ENCODE data around the gene SPAAR.

The SPAAR gene

DNA sequence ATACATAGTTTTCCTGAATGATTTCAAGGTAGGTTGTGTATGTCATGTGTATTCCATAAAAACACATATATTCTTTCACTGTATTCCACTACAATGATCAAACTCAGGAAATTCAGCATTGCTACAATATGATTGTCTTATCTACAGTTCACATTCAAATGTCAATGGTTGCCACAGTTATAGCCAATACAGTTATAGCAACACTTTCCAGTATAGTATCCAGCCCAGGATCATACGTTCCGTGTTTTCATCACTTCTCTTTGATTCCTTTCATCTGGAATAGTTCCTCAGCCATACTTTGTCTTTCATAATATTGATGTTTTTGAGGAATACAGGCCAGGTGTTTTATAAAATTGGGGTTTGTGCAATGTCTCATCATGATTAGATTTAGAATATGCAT lies 39.2 kb downstream of the SPAAR start:
- Histone ChIP-seq H3K36me3 (ENCODE audit: insufficient read depth, low read length) (no peaks in the 10 kb centered on the region), H3K4me3 (ENCODE audit: low read depth, low read length) (no peak overlapping the region), H3K4me1 (ENCODE audit: control insufficient read depth, insufficient read depth, low read length, unreplicated experiment) (peaks cover 15% of the 10 kb centered on the region), H3K27ac (ENCODE audit: low read depth, low read length) (no peak overlapping the region), H3K79me2 (ENCODE audit: control insufficient read depth, insufficient read depth, low read length, unreplicated experiment) (no peaks in the 10 kb centered on the region), H3K27me3 (ENCODE audit: insufficient read depth, low read length) (no peaks in the 10 kb centered on the region), H2AFZ (ENCODE audit: low read length, unreplicated experiment) (no peak overlapping the region)

DNA sequence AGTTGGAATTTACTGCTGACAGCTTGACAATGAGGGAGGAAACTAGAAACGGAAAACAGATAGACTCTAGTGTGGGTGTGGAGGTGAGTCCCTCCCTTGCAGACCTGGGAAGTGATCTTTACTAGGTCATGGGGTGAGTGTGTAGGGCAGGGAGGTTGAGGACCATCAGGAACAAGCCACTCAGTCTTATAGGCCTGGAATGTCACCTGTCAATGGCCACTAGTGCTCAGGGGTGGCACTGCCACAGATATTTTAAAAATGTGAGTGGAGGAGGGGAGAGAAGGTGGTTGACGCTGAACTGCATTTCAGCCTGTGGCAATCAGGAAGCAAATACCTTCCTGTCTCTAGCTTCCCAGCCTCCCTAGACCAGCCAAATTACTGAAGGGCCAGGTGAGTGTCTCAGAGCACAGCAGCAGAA lies 39.6 kb downstream of the SPAAR start:
- Histone ChIP-seq H3K36me3 (ENCODE audit: insufficient read depth, low read length) (no peaks in the 10 kb centered on the region), H3K4me1 (ENCODE audit: control insufficient read depth, insufficient read depth, low read length, unreplicated experiment) (peaks cover 18% of the 10 kb centered on the region), H3K79me2 (ENCODE audit: control insufficient read depth, insufficient read depth, low read length, unreplicated experiment) (no peaks in the 10 kb centered on the region), H3K27ac (ENCODE audit: low read depth, low read length) (no peak overlapping the region), H2AFZ (ENCODE audit: low read length, unreplicated experiment) (no peak overlapping the region), H3K4me3 (ENCODE audit: low read depth, low read length) (no peak overlapping the region), H3K27me3 (ENCODE audit: insufficient read depth, low read length) (no peaks in the 10 kb centered on the region)

DNA sequence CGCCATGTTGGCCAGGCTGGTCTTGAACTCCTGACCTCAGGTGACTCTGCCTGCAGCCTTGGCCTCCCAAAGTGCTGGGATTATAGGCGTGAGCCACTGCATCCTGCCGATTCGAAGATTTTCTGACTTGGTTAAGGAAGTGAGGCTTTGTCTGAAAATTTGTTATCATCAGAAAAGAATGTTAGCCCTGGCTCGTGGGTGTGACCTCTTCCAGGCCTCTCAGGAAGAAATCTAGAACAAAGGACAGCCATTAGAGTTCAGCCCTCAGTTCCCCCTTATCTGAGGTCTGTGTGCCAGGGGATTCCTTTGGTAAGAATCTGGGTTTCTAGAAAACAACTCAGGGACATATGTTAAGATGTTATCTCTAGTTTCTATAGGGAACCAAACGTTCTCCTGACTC lies 42.4 kb downstream of the SPAAR start:
- Histone ChIP-seq H3K4me1 (ENCODE audit: control insufficient read depth, insufficient read depth, low read length, unreplicated experiment) (peaks cover 15% of the 10 kb centered on the region), H3K79me2 (ENCODE audit: control insufficient read depth, insufficient read depth, low read length, unreplicated experiment) (no peaks in the 10 kb centered on the region), H2AFZ (ENCODE audit: low read length, unreplicated experiment) (peak overlapping the region; percentile 11), H3K36me3 (ENCODE audit: insufficient read depth, low read length) (no peaks in the 10 kb centered on the region), H3K27me3 (ENCODE audit: insufficient read depth, low read length) (no peaks in the 10 kb centered on the region), H3K4me3 (ENCODE audit: low read depth, low read length) (no peak overlapping the region), H3K27ac (ENCODE audit: low read depth, low read length) (peak overlapping the region; percentile 54)

DNA sequence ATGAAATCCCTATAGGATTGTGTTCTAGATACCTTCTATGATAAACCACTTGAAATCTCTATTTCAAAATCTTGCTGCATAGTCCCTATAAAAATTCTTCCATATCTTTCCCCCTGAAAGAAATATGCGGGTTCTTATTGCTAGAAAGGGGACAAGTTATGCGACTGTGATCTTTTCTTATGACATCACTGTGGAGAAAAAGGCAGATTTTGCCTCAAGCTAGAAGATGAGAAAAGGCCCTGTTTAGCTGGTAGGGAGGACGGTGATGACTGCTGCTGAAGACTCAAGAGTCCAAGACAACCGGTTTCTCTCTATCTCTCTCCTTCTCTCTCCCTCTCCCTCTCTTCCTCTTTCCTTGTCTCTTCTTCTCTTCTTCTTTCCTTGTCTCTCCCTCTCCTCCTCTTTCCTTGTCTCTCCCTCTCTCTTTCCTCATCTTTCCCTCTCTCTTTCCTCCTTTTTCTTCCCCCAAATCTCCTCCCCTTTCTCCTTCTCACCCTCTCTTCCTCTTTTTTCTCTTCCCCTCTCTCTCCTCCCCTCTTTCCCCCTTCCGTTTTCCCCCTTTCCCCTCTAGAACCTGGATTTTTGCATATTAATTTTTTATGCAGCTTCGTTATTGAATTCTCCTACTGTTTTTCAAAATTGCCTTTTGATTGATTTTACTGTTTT lies 43.4 kb downstream of the SPAAR start:
- Histone ChIP-seq H2AFZ (ENCODE audit: low read length, unreplicated experiment) (peak overlapping the region; percentile 11), H3K27me3 (ENCODE audit: insufficient read depth, low read length) (no peaks in the 10 kb centered on the region), H3K79me2 (ENCODE audit: control insufficient read depth, insufficient read depth, low read length, unreplicated experiment) (no peaks in the 10 kb centered on the region), H3K27ac (ENCODE audit: low read depth, low read length) (no peak overlapping the region; the same call in 1 of the 2 replicates), H3K36me3 (ENCODE audit: insufficient read depth, low read length) (no peaks in the 10 kb centered on the region), H3K4me3 (ENCODE audit: low read depth, low read length) (no peak overlapping the region), H3K4me1 (ENCODE audit: control insufficient read depth, insufficient read depth, low read length, unreplicated experiment) (peaks cover 15% of the 10 kb centered on the region)

DNA sequence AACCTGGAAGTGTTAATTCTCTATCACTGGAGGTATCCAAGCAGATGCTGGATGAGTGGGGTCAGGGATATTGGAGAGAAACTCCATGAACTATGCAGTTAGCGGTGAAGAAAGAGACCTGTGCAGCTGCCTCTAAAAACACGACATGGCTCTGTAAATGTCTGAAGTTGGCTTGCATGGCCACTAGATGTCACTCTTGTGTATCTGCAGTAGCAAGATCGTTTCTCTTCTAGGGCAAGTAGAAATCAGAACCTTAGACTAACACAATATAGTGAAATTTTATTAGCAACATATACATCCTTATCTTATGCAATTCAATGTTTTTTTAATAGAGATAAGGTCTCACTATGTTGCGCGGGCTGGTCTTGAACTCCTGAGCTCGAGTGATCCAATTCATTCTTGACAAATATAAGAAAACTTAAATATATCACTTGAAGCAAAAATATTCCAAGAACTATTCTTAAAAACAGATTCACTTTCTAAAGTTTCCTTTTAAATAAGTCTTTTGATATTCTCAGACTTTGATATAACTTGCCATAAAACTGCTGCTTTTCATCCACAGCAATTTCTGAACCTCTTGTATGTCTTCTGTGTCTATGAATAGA lies 45.8 kb downstream of the SPAAR start:
- Histone ChIP-seq H3K4me3 (ENCODE audit: low read depth, low read length) (peak overlapping the region; percentile 42; the same call in 1 of the 2 replicates), H3K79me2 (ENCODE audit: control insufficient read depth, insufficient read depth, low read length, unreplicated experiment) (no peaks in the 10 kb centered on the region), H3K27me3 (ENCODE audit: insufficient read depth, low read length) (no peaks in the 10 kb centered on the region), H3K4me1 (ENCODE audit: control insufficient read depth, insufficient read depth, low read length, unreplicated experiment) (peaks cover 24% of the 10 kb centered on the region), H3K27ac (ENCODE audit: low read depth, low read length) (no peak overlapping the region), H3K36me3 (ENCODE audit: insufficient read depth, low read length) (no peaks in the 10 kb centered on the region), H2AFZ (ENCODE audit: low read length, unreplicated experiment) (peak overlapping the region; percentile 83)

DNA sequence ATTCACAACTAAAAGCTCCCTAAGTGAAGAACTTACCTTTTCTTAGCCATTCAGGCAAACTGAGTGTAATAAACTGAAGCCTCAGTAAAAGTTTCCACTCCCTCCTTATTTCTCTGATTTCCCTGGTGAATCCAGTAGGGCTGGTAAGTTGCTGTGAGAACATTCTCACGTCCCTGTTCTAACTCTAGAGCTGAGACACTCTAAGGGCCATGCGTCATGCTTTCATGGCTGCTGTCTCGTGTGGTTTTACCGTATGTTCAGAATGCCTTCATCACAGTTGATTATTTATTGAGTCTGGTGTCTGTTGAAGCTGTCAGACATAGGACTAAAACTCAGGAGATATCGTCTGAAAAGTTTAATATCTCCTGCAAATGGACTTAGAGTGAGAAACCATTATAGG lies 47.4 kb downstream of the SPAAR start:
- Histone ChIP-seq H2AFZ (ENCODE audit: low read length, unreplicated experiment) (no peak overlapping the region), H3K79me2 (ENCODE audit: control insufficient read depth, insufficient read depth, low read length, unreplicated experiment) (no peaks in the 10 kb centered on the region), H3K27ac (ENCODE audit: low read depth, low read length) (no peak overlapping the region), H3K4me3 (ENCODE audit: low read depth, low read length) (no peak overlapping the region), H3K4me1 (ENCODE audit: control insufficient read depth, insufficient read depth, low read length, unreplicated experiment) (peaks cover 26% of the 10 kb centered on the region), H3K27me3 (ENCODE audit: insufficient read depth, low read length) (no peaks in the 10 kb centered on the region), H3K36me3 (ENCODE audit: insufficient read depth, low read length) (no peaks in the 10 kb centered on the region)

DNA sequence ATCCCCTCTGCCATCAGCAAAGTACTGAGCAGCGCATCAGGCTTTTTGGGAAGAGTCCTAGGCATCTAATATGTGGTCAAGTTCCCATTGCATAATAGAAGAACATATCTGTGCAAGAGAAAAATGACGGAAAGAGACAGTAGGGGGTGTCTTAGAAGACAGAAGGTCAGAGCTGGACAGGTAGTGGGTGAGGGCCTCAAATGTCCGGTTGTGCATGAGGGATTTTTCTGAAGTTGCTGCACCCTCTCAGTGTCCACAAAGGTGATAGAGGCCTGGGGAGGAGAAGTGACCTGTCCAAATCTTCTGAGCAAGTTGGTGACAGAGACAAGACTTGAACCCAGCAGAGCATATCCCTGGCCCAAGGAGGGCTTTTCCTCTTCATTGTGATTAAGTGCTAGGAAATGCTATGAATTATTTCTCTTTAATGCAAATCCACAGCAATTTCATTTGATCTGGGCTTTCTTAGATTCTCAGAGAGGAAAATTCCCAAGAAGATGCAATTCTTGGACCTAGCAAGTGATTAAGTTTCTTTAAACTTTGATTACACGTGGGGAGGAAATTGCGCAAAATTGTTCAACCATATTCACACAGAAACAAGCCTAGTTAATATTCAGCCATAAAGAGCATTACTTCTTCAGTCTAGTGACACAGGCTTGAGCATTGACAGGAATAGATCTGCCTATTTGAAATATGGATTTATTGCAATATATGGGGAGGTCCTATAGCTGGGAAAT lies 49.0 kb downstream of the SPAAR start, which contains the start of gene OR2S2:
Gene OR2S2 (minus strand): TSS at position 51 of the 734 bp plus-strand sequence. CDS start 56 bp downstream, outside the sequence.
- H3K27ac ChIP-seq (ENCODE audit: low read depth, low read length): no peak within 1 kb of the TSS
- H3K4me1 ChIP-seq (ENCODE audit: control insufficient read depth, insufficient read depth, low read length, unreplicated experiment): peaks cover 29% of the 10 kb centered on the region
- H3K27me3 ChIP-seq (ENCODE audit: insufficient read depth, low read length): no peaks in the 10 kb centered on the region
- no peak within 1 kb of the TSS for H2AFZ ChIP-seq (ENCODE audit: low read length, unreplicated experiment)
- H3K36me3 ChIP-seq (ENCODE audit: insufficient read depth, low read length): no peaks in the 10 kb centered on the region
- H3K79me2 ChIP-seq (ENCODE audit: control insufficient read depth, insufficient read depth, low read length, unreplicated experiment): no peaks in the 10 kb centered on the region
- no peak within 1 kb of the TSS for H3K4me3 ChIP-seq (ENCODE audit: low read depth, low read length)

DNA sequence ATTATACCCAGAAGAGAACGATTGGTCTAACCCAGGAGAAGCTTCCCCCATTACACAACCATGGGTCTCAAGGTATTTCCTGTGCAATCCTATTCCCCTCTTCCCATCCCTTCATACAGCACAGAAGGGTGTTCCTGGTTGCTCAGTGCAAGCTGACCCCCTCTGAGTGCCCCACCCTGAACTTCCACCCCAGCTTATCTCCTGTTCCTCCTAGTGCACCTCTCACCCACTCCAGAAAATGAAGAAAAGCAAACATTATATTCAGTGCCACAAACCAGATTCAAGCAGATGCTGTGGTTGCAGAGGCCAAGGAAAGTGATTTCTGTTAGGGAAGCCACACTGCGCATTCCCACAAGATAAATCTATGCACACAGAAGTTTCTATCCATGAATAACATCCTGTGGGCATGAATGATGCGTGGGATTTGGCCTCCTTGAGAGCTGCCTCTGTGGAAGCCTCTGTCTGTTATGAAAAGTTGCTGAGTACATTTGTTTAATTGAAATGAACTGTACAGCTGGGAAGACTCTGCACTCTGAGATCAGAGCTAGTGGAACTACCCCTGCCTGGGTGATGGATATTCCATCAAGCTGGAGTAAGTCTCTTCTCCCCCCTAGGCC lies 50.9 kb downstream of the SPAAR start:
- Histone ChIP-seq H3K27me3 (ENCODE audit: insufficient read depth, low read length) (no peaks in the 10 kb centered on the region), H3K79me2 (ENCODE audit: control insufficient read depth, insufficient read depth, low read length, unreplicated experiment) (no peaks in the 10 kb centered on the region), H3K4me3 (ENCODE audit: low read depth, low read length) (no peak overlapping the region), H3K27ac (ENCODE audit: low read depth, low read length) (no peak overlapping the region), H3K36me3 (ENCODE audit: insufficient read depth, low read length) (no peaks in the 10 kb centered on the region), H2AFZ (ENCODE audit: low read length, unreplicated experiment) (no peak overlapping the region), H3K4me1 (ENCODE audit: control insufficient read depth, insufficient read depth, low read length, unreplicated experiment) (peaks cover 25% of the 10 kb centered on the region)

Data from ACC112 (cell line).